ENCODE measurements around the gene RUNX2. TPM values are rescaled to one million over a fixed set of nuclear protein-coding genes. Genes with fewer than 3 reads are reported as not detected.

The RUNX2 gene
- total RNA-seq, 1 donor from 2014 or later, result 26.1 TPM

DNA sequence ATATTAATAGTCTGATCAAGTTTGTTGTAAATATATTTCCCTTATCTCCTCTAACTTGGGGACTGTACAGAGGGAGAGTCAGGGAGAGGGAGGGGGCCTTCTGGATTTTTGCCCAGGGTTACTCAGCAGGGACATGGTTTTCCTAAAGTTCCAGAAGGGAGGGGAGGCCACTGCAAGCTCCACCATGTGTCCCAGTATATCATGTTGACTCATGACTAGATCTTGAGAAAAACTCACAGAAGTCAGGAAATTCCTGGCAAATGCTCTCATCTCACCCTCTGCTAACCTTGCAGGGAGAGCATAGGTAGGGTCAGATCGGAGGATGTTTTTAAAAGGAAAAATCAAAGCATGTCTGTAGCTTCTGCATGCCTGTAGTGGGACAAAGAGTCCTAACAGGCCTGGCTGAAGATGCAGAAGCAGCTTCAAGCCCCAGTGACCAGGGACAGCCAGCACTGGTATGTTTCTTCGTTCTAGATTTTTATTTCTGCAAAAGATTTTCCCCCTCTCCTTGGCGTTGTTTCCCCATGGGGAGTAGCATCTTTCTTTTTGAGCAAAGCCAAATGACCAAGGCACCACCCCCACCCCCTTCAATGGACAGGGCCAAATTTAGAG is 322.5 kb downstream of the RUNX2 start:
- DNase-seq (ENCODE audit: low read depth) (peak; percentile 96), FAIRE-seq (peak; percentile 98)
- H3K36me3 ChIP-seq (ENCODE audit: insufficient read depth, low read length), result no peaks in the 10 kb centered on the region
- peak overlapping the region; percentile 95 for H3K27ac ChIP-seq (ENCODE audit: low read depth, low read length)
- no peaks in the 10 kb centered on the region for H3K27me3 Mint-ChIP-seq (ENCODE audit: low read depth, unreplicated experiment)
- no peaks in the 10 kb centered on the region for H4K20me1 ChIP-seq (ENCODE audit: insufficient read depth, low read length)
- no peak for TF ChIP-seq EZH2 (IDR thresholded peaks at IDR 0.05; ENCODE audit: insufficient read depth, low read length)
- TF ChIP-seq, protein P1, sequence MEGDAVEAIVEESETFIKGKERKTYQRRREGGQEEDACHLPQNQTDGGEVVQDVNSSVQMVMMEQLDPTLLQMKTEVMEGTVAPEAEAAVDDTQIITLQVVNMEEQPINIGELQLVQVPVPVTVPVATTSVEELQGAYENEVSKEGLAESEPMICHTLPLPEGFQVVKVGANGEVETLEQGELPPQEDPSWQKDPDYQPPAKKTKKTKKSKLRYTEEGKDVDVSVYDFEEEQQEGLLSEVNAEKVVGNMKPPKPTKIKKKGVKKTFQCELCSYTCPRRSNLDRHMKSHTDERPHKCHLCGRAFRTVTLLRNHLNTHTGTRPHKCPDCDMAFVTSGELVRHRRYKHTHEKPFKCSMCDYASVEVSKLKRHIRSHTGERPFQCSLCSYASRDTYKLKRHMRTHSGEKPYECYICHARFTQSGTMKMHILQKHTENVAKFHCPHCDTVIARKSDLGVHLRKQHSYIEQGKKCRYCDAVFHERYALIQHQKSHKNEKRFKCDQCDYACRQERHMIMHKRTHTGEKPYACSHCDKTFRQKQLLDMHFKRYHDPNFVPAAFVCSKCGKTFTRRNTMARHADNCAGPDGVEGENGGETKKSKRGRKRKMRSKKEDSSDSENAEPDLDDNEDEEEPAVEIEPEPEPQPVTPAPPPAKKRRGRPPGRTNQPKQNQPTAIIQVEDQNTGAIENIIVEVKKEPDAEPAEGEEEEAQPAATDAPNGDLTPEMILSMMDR (IDR thresholded peaks at IDR 0.05; ENCODE audit: insufficient read depth, low read depth, low read length), result no peak
- H3K27ac Mint-ChIP-seq (ENCODE audit: unreplicated experiment), result peak overlapping the region; percentile 85
- no peaks in the 10 kb centered on the region for H3K9me3 ChIP-seq (ENCODE audit: insufficient read depth, low read depth, low read length)
- peaks cover 1% of the 10 kb centered on the region for H3K9me3 Mint-ChIP-seq (ENCODE audit: unreplicated experiment)
- peaks cover 8% of the 10 kb centered on the region for H3K79me2 ChIP-seq (ENCODE audit: insufficient read depth, low read length)
- no peaks in the 10 kb centered on the region for H3K27me3 ChIP-seq (ENCODE audit: insufficient read depth, low read length)
- H3K4me1 ChIP-seq (ENCODE audit: insufficient read depth, low read length), result peaks cover 44% of the 10 kb centered on the region
- peak overlapping the region; percentile 64 for H3K4me2 ChIP-seq (ENCODE audit: low read length)
- peak overlapping the region; percentile 67 for H3K4me3 Mint-ChIP-seq (ENCODE audit: unreplicated experiment)
- no peak overlapping the region for H3K4me3 ChIP-seq (ENCODE audit: insufficient read depth, low read depth, low read length)
- peaks cover 73% of the 10 kb centered on the region for H3K4me1 Mint-ChIP-seq (ENCODE audit: low read depth, unreplicated experiment)
- H2AFZ ChIP-seq (ENCODE audit: low read depth, low read length), result no peak overlapping the region
- H3K36me3 Mint-ChIP-seq (ENCODE audit: low read depth, unreplicated experiment), result peaks cover 1% of the 10 kb centered on the region
- peak overlapping the region; percentile 75 for H3K9ac ChIP-seq (ENCODE audit: low read length)

DNA sequence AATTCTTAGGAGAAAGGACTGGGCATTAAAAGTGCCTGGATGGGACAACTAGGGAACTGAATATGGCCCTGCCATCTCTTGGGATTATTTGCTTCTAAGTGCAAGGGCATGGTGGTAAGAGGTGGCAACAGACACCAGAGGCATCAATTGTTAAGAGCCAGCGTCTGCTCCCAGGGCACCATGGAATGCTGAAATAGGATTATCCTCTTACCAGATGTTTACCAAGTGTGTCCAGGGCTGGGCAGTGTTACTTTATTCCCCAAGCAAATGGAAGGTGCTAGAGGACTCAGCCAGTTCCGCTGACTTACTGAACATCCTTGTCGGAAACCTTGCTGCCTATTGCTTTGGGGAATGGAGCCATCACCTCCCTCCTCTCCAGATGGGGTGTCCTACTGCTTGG is 323.2 kb downstream of the RUNX2 start:
- H3K36me3 Mint-ChIP-seq (ENCODE audit: low read depth, unreplicated experiment), result peaks cover 1% of the 10 kb centered on the region
- H3K27me3 Mint-ChIP-seq (ENCODE audit: low read depth, unreplicated experiment), result no peaks in the 10 kb centered on the region
- Histone ChIP-seq H3K4me2 (ENCODE audit: low read length) (peak overlapping the region; percentile 64), H3K9me3 (ENCODE audit: insufficient read depth, low read depth, low read length) (no peaks in the 10 kb centered on the region), H3K36me3 (ENCODE audit: insufficient read depth, low read length) (no peaks in the 10 kb centered on the region), H3K4me3 (ENCODE audit: insufficient read depth, low read depth, low read length) (no peak overlapping the region), H3K27me3 (ENCODE audit: insufficient read depth, low read length) (no peaks in the 10 kb centered on the region), H3K4me1 (ENCODE audit: insufficient read depth, low read length) (peaks cover 48% of the 10 kb centered on the region), H3K27ac (ENCODE audit: low read depth, low read length) (peak overlapping the region; percentile 95), H3K9ac (ENCODE audit: low read length) (peak overlapping the region; percentile 75), H3K79me2 (ENCODE audit: insufficient read depth, low read length) (peaks cover 8% of the 10 kb centered on the region), H2AFZ (ENCODE audit: low read depth, low read length) (no peak overlapping the region), H4K20me1 (ENCODE audit: insufficient read depth, low read length) (no peaks in the 10 kb centered on the region)
- TF ChIP-seq, protein P1 (IDR thresholded peaks at IDR 0.05; ENCODE audit: insufficient read depth, low read depth, low read length), result no peak
- TF ChIP-seq EZH2 (IDR thresholded peaks at IDR 0.05; ENCODE audit: insufficient read depth, low read length), result no peak
- no peak for DNase-seq (ENCODE audit: low read depth)
- H3K9me3 Mint-ChIP-seq (ENCODE audit: unreplicated experiment), result peaks cover 1% of the 10 kb centered on the region
- peaks cover 80% of the 10 kb centered on the region for H3K4me1 Mint-ChIP-seq (ENCODE audit: low read depth, unreplicated experiment)
- peak overlapping the region; percentile 85 for H3K27ac Mint-ChIP-seq (ENCODE audit: unreplicated experiment)
- H3K4me3 Mint-ChIP-seq (ENCODE audit: unreplicated experiment), result peak overlapping the region; percentile 67
- FAIRE-seq, result no peak

DNA sequence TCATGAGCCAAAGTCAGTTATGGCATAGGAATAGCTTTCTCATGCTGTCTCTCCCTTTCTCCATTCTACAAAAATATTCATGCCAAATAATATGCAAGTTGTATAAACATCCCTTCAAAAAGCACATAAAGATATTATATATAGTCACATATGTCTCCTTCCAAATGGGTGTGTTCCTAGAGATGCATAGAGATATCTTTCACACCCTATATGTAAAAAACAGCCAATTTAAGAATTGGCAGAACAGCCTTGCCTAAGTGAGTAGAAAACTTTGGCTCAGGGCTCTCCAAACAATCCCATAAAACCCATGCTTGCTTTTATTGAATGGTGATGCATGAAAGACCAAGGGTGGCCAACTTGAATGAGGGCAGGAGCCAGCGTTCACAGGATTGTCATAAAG is 324.3 kb downstream of the RUNX2 start:
- Histone ChIP-seq H3K9ac (ENCODE audit: low read length) (no peak overlapping the region), H3K4me2 (ENCODE audit: low read length) (no peak overlapping the region), H3K79me2 (ENCODE audit: insufficient read depth, low read length) (peaks cover 8% of the 10 kb centered on the region), H3K4me1 (ENCODE audit: insufficient read depth, low read length) (peaks cover 56% of the 10 kb centered on the region), H3K27me3 (ENCODE audit: insufficient read depth, low read length) (no peaks in the 10 kb centered on the region), H3K4me3 (ENCODE audit: insufficient read depth, low read depth, low read length) (no peak overlapping the region), H3K36me3 (ENCODE audit: insufficient read depth, low read length) (no peaks in the 10 kb centered on the region), H3K27ac (ENCODE audit: low read depth, low read length) (no peak overlapping the region), H4K20me1 (ENCODE audit: insufficient read depth, low read length) (no peaks in the 10 kb centered on the region), H2AFZ (ENCODE audit: low read depth, low read length) (no peak overlapping the region), H3K9me3 (ENCODE audit: insufficient read depth, low read depth, low read length) (no peaks in the 10 kb centered on the region)
- peaks cover 1% of the 10 kb centered on the region for H3K36me3 Mint-ChIP-seq (ENCODE audit: low read depth, unreplicated experiment)
- H3K4me3 Mint-ChIP-seq (ENCODE audit: unreplicated experiment), result no peak overlapping the region
- H3K4me1 Mint-ChIP-seq (ENCODE audit: low read depth, unreplicated experiment), result peaks cover 78% of the 10 kb centered on the region
- H3K27ac Mint-ChIP-seq (ENCODE audit: unreplicated experiment), result peak overlapping the region; percentile 48
- FAIRE-seq, result no peak
- DNase-seq (ENCODE audit: low read depth), result no peak
- H3K9me3 Mint-ChIP-seq (ENCODE audit: unreplicated experiment), result peaks cover 1% of the 10 kb centered on the region
- TF ChIP-seq EZH2 (IDR thresholded peaks at IDR 0.05; ENCODE audit: insufficient read depth, low read length), result no peak
- TF ChIP-seq, protein P1 (IDR thresholded peaks at IDR 0.05; ENCODE audit: insufficient read depth, low read depth, low read length), result no peak
- H3K27me3 Mint-ChIP-seq (ENCODE audit: low read depth, unreplicated experiment), result no peaks in the 10 kb centered on the region
